ENCODE measurements around the gene HPSE2.

GRCh38 chr10:98524124-98524523 lies 711.5 kb downstream of the HPSE2 start:
- TF ChIP-seq CTCF (IDR thresholded peaks at IDR 0.05): no peak
- TF ChIP-seq POLR2A (IDR thresholded peaks at IDR 0.05): no peak
